GM12878 (cell line): ENCODE measurements around the gene VSX2. TPM values are rescaled to one million over a fixed set of nuclear protein-coding genes. Genes with fewer than 3 reads are reported as not detected.
A peak's percentile ranks its signal among the peaks of the same experiment; 100 is the strongest.

Source experiments
- BCLAF1 ChIP-seq: fragments of 450-650 bp; IDR thresholded peaks from 2 replicates; pipeline ENCODE4 v1.6.1; 2017; ENCODE audit warnings: antibody characterized with exemption, mild to moderate bottlenecking, moderate library complexity
- CHD4 ChIP-seq: fragments of 200-600 bp; sonication (generic); IDR thresholded peaks from 2 replicates; pipeline ENCODE4 v1.6.1; 2016; ENCODE audit warnings: mild to moderate bottlenecking
- LARP7 ChIP-seq: fragments of 450-650 bp; IDR thresholded peaks from 2 replicates; pipeline ENCODE4 v1.6.1; 2017; ENCODE audit warnings: mild to moderate bottlenecking
- NR2F1 ChIP-seq: fragments of 450-650 bp; conservative IDR thresholded peaks from 2 replicates; pipeline ENCODE4 v1.6.1; 2017; ENCODE audit warnings: mild to moderate bottlenecking
- PML ChIP-seq: IDR thresholded peaks from 2 replicates; pipeline ENCODE4 v1.6.1; 2012; ENCODE audit warnings: low read length, inconsistent platforms
- SMC3 ChIP-seq: IDR thresholded peaks from 2 replicates; pipeline ENCODE4 v1.6.1; 2011; ENCODE audit warnings: low read length, improper control_type of control experiment, borderline replicate concordance
- TCF7 ChIP-seq: IDR thresholded peaks from 2 replicates; pipeline ENCODE4 v1.6.1; 2014; ENCODE audit warnings: antibody characterized with exemption, borderline replicate concordance
- YY1 ChIP-seq: IDR thresholded peaks from 2 replicates; pipeline ENCODE4 v1.6.1; 2011; ENCODE audit warnings: low read depth, mild to moderate bottlenecking, low read length
- ZBTB33 ChIP-seq: fragments of 450-650 bp; IDR thresholded peaks from 2 replicates; pipeline ENCODE4 v1.6.1; 2017; ENCODE audit warnings: mild to moderate bottlenecking
- ZNF217 ChIP-seq: fragments of 450-650 bp; IDR thresholded peaks from 2 replicates; pipeline ENCODE4 v1.6.1; 2017; ENCODE audit warnings: antibody characterized with exemption, mild to moderate bottlenecking
- ZNF274 ChIP-seq: IDR thresholded peaks from one replicate; pipeline ENCODE4 v1.8.0; 2011; ENCODE audit not compliant: insufficient read length, insufficient read depth
- polyA plus RNA-seq, 11 experiments: library from polyadenylated mRNA; depleted of rRNA in 4 of 11; unstranded in 6 of 11; stranded (reverse) in 5 of 11; fragments of >200 nt; fragmentation: Nextera tagmentation in 4 of 11; fragmentation: Illumina TruSeq in 1 of 11; extraction: Ambion mirVana in 4 of 11; extraction: Trizol in 1 of 11; gene quantifications; 1 replicate in 1 of 11; 2 replicates in 10 of 11; pipeline versions ENCODE4 v1.2.1 to v1.2.3, GENCODE V29; 2011 to 2016; ENCODE audit warnings: inconsistent platforms in 2 of 11, missing spikeins in 2 of 11, low read depth in 1 of 11
- total RNA-seq, 4 experiments: library from RNA; depleted of rRNA in 3 of 4; stranded (reverse); fragments of >200 nt in 3 of 4; fragmentation: Illumina TruSeq in 1 of 4; extraction: Trizol in 1 of 4; gene quantifications; 2 replicates each; pipeline versions ENCODE4 v1.2.1 to v1.2.3, GENCODE V29; 2013 to 2021
- TF ChIP-seq, protein P1 (sequence below): fragments of 450-650 bp; IDR thresholded peaks from 2 replicates; pipeline ENCODE4 v1.6.1; 2017; ENCODE audit warnings: mild to moderate bottlenecking, low read depth, inconsistent platforms; ENCODE audit not compliant: poor library complexity, severe bottlenecking

The VSX2 gene
- total and polyA plus RNA-seq, 10 of the 15 experiments (the other 5 are each of a cell fraction or from before 2014, with no cell fraction given) = 0.04 to 0.05 TPM; not detected in 8

DNA sequence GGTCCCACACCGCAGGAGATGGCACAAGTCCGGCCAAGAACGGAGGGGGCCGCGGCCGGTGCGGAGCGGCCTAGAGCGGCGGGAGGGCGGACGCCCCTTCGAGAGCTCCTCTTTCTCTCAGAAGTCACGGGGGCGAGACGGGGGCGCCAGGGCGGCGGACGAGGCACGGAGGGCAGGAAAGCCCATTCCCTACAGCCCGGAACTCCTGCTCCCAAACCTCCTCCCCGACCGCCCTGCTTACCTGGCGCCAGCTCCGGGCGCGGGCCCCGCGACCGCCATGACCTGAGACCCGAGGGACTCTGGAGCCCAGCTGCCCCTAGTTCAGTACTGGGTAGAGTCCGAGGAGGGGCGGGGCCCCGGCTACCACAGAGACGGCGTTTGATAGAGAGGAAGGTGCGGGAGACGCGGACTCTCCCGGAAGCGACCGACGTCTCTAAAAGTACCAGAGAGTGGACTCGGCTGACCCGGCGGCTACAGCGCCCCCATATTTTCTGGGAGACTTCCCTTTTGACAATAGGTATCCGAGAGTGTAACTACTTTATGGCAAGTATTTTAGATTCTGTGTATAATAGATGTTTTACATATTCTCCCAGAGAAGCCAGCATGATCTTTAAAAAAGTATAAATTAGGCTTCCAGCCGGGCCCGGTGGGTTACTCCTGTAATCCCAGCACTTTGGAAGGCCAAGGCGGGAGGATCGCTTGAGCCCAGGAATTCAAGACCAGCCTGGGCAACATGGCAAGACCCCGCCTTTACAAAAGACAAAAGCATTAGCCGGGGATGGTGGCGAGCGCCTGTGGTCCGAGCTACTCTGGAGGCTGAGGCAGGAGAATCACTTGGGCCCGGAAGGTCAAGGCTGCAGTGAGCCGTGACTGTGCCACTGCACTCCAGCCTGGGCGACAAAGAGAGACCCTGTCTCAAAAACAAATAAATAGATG, 63.7 kb downstream of the VSX2 start, which contains the start of gene ABCD4 (continued):
- TF ChIP-seq ZBTB33 = no peak
- TF ChIP-seq LARP7 = 0 out of 2 replicates have a peak, but pooled peaks have one; percentile 26
- TF ChIP-seq CHD4 = no peak
- TF ChIP-seq NR2F1 = peak; percentile 68
- peak; percentile 70; the same call in 1 of the 2 replicates for TF ChIP-seq ZNF217
- TF ChIP-seq YY1 = peak; percentile 78
- peak; percentile 66; the same call in 1 of the 2 replicates for TF ChIP-seq TCF7
- TF ChIP-seq SMC3 = no peak
- TF ChIP-seq ZNF274 = no peak
- no peak for TF ChIP-seq BCLAF1
- TF ChIP-seq PML = no peak
- TF ChIP-seq, protein P1, sequence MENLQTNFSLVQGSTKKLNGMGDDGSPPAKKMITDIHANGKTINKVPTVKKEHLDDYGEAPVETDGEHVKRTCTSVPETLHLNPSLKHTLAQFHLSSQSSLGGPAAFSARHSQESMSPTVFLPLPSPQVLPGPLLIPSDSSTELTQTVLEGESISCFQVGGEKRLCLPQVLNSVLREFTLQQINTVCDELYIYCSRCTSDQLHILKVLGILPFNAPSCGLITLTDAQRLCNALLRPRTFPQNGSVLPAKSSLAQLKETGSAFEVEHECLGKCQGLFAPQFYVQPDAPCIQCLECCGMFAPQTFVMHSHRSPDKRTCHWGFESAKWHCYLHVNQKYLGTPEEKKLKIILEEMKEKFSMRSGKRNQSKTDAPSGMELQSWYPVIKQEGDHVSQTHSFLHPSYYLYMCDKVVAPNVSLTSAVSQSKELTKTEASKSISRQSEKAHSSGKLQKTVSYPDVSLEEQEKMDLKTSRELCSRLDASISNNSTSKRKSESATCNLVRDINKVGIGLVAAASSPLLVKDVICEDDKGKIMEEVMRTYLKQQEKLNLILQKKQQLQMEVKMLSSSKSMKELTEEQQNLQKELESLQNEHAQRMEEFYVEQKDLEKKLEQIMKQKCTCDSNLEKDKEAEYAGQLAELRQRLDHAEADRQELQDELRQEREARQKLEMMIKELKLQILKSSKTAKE = no peak
- TF ChIP-seq, all 136 proteins: peak for 44
